NCI-H345 (cell line): ENCODE data around the gene TBC1D20.
A peak's percentile ranks its signal among the peaks of the same experiment; 100 is the strongest.

Source experiments
- DNase-seq: peaks from one replicate; lab custom pipeline; 2025; lab: John Stamatoyannopoulos, UW

Gene TBC1D20

DNA sequence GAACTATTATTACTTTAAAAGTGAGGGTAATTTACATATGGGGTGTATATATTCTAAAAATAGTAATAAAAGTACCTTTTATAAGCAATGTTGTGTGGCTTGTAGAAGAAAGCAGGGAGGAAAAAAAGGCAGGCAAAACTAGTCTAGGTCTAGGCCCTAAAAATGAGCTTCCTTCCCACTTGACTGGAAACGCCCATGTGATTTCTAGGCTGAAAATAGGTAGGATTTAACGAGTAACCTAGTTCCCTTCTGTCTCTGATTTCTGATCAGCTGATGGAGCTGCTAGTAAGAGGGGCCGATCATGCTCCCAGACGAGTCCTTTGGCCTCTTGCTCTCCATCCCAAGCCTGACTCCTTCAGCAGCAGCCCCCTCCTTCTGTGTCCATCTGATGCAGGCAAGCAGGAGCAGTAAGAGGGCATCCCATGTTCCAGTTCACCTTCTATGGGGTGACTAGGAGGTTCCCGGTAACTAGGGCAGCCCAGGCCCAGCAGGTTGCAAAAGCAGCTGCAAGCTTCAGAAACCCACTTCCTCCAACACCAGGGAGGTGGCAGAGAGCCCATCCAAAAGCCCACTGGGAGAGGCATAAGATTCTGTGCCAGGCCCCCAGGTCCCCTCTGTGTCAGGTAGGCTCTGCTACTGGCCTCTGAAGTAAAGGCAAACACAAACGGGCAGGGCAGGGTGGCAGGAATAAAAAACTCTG lies 24.4 kb downstream of the TBC1D20 start:
- DNase-seq, result no peak

DNA sequence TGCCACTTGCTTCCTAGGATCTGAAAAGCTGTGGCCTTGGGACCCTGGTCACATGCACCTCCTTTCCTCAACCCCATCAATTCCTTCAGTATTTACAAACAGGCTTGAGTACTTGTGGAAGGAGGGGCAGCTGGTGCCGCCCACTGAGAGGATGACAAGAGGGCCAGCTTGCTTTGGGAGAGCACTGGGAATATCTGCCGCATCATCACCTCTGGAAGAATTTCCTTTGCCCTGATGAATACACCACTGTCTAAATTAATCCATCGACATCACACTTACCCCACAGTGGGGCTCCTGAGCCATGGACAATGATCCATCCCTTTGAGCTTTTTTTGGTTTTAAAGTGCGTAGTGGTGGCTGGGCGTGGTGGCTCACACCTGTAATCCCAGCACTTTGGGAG lies 25.9 kb downstream of the TBC1D20 start:
- no peak for DNase-seq

DNA sequence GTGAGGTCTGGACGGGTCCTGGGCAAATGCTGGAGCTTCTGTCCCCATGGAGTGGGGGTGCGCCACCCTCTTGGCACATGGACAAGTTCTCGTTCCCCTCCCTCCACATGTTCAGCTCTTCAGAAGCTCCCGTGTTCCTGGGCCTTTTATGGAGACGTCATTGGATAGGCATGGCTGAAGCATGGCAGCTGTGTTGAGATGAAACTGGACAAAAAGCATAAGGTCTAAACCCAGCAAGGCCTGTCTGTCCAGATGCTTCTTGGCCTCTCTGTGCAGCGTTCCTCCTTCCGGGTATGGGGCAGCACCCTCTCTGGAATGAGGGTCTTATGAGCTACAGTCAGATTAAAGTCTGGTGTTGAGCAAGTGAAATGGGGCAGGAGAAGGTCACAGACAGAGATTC lies 26.8 kb downstream of the TBC1D20 start:
- DNase-seq, result no peak

DNA sequence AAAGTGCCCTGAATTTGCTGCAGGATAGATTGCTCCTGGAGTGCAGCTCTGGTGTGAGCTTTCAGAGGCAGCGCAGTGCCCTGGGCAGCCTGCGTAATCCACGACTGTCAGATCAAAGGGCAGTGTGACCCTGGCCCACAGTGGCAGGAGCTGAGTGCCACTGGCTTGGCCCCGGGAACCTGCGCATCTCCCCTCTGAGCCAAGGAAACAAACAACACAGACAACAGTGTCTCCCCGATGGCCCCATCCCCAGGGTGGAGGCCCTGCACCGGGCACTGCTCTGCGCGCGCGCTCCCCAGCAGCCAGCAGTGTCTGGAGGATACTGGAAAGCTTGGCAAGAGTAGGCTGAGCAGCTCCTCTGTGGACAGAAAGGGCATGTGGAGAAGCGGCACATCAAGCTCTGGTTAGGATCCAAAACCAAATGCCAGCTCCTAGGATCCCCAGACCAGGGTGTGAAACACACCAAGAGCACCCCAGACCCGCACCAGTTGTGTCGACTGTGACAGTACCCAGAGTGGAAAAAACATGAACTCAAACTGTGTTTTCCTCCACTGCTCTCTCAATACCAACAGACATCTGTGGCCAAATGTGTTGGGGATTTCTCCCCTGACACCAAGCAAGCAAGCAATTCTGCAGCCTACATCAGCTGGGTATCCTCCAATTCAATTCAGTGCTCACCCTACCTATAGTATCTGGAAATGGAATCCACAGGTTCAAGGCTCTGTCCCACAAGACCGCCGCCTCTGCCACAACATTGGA lies 27.5 kb downstream of the TBC1D20 start:
- DNase-seq, result no peak

DNA sequence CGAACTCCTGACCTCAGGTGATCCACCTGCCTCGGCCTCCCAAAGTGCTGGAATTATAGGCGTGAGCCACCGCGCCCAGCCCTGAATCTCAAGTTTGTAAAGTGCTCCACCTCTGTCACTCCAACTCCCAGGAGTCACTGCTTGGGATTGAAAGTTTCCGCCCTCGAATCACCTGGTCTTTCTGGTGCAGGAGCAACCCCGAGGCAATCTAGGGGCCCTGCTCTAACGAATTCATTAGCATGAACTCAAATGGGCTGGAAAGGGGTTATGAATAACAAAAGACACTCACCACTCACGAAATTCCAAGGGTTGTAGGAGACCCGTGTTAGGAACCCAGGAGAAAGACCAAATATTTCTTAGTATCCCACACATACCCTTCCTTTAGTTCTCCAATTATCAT lies 28.1 kb downstream of the TBC1D20 start:
- DNase-seq, result no peak

DNA sequence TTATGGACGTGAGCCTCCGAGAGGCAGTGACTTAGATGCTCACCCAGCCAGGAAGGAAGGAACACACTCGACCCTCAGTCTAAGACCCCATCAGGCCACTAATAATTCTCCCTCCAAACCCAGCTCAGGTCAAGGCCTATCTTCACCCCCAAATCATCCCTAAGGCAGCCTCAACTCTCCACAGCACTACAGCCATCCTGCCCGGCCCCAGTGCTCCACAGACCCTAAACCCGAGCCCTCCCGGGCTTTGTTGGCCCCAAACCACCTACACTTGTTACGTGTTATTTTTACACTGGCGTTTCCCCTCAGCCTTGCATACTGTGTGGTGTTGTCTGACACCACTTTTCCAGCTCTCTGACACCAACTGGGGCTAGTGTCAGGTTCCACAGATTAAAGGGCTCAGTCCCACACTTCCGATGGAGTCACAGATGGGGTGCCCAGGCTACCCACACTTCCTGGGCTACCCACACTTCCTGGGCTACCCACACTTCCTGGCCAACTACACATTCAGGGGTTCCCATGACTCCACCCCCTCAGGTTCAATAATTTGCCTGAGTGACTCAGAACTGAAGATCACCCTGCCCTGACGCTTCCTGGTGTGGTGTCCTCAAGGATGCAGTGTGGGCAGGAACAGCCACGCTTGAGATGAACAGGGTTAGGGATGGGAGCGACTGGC lies 28.9 kb downstream of the TBC1D20 start:
- DNase-seq, result no peak

DNA sequence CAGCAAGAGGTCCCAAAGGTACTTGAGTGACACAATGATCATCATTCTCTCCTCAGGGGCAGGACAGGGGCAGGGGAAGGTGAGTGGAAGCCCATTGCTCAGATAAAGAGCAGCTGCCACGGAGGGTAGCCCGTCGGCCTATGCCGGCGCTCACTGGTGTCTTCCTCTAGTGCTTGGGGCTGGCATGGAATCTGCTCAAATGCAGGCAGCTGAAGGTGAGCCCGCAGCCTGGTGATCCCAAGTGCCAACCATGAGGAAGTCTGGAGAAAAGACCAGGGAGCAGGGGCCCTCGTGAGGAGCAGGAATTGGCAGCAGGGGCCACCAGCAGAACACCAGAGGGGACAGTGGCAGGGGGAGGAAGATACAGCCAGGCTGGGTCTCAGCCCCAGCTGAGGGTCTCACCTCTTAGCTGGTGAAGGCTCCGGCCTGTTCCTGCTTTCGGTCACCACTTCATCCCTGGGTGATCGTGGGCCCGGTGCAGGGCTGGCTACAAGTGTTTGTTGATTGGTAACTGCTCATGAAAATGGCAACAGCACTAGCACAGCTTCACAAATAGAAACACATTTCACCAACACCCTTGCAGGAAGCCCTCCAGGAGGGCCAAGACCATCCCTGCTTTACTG lies 29.5 kb downstream of the TBC1D20 start:
- no peak for DNase-seq

DNA sequence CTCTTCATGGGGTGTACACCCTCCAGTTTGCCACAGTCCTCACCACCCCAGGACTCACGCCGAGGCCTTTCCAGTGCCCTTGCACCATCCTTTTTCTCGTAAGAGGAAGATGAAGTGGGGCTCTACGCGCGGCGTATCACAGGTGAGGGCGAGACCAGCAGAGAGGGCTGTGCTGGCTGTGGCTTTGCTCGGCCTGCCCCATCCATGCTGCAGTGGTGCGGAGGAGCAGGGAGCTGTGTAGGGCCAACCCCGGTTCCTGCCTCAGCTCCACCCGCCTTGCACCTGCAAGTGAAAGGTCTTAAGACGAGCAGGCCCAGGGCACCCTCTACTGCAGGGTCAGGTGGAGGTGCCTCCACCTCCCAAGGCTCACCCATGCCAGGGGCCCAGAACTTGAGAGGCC lies 30.1 kb downstream of the TBC1D20 start:
- DNase-seq, result no peak

DNA sequence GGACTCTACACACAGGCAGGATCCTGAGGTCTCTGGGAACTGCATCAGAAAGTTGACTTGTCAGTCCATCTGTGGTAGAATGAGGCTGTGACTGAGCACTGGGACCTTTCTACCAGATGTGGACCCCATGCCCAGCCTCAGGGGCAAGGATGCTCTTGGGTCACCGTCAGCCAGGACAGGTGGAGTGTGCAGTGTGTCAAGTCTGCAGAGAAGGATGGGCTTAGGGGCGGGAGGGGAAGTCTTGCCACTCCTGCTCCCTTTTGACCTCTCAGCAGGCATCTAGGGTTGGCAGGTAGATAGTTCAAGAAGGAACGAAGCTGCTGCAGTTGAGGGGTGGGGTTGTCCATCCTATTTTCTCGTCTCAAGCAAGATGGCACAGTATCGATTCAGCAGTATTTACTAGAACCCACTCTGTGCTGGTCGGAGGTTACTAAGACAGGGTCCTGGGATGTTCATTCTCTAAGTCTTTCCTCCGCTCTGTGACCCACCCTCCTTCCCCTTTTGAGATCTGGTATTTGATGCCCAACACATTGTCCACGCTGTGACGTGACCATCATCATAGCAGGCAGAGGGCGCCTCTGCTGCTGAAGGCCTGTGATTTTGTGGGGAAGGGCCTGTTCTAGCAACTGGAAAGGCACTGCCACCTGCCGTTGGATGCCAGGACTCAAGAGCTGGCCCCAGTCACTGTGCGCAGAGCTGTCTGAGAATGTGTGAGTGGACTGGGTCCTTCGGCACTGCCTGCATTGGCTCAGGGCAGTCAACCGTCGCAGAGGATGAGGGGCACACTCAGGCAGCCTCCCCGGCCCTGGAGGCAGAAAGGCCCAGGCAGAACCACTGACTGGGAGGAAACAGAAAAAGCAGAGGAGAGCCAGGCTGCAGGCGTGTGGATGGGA lies 31.1 kb downstream of the TBC1D20 start:
- peak; percentile 70 for DNase-seq

DNA sequence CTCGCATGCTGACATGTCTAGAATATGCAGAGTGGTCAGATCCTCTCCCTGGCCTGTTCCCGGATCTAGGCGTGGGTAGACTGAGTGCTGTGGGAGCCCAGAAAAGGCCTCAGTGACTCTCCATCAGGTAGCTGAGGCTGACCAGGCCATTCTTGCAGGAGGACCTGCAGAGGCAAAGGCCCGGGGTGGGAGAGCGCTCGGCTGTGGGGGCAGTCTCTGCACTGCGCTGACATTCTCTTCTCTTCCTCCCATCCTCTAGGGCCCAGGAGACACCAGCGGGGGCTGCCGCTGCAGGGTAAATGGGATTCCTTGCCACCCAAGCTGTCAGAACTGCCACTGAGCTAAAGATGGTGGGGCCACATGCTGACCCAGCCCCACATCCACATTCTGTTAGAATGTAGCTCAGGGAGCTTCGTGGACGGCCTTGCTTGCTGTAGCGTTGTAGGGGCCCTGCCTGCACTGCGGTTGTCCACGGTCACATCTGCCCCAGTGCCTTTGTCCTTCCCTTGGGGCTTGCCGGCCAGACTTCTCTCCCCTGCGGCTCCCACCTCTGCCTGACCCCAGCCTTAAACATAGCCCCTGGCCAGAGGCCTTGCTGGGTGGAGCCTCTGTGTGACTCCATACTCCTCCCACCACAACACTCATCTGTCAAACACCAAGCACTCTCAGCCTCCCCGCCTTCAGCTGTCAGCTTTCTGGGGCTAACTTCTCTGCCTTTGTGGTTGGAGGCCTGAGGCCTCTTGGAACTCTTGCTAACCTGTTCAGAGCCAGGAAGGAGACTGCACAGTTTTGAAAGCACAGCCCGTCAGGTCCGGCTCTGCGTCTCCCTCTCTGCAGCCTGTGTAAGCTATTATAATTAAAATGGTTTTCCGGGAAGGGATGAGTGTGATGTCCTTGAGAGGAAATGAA lies 32.0 kb downstream of the TBC1D20 start:
- no peak for DNase-seq

DNA sequence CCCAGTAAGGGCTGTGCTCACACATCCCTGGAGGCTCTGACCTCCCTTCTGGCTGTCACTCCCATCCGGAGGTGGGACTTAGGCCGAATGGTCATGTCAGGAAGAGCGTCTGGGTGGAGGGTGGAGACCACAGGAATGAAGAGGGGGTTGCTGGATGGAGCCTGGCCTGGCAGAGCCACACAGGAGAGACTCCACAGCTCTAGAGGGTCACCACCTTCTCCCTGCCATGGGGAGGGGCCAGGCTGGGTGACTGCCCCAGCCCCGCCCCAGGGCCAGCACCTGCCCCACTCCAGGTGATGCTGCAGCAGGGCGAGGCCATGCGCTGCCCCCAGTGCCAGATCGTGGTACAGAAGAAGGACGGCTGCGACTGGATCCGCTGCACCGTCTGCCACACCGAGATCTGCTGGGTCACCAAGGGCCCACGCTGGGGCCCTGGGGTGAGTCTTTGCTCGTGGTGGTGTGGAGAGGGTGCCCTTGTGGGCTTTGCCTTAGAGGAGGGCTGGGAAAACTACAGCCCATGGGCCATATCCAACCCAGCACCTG lies 33.6 kb downstream of the TBC1D20 start:
- DNase-seq, result peak; percentile 12

DNA sequence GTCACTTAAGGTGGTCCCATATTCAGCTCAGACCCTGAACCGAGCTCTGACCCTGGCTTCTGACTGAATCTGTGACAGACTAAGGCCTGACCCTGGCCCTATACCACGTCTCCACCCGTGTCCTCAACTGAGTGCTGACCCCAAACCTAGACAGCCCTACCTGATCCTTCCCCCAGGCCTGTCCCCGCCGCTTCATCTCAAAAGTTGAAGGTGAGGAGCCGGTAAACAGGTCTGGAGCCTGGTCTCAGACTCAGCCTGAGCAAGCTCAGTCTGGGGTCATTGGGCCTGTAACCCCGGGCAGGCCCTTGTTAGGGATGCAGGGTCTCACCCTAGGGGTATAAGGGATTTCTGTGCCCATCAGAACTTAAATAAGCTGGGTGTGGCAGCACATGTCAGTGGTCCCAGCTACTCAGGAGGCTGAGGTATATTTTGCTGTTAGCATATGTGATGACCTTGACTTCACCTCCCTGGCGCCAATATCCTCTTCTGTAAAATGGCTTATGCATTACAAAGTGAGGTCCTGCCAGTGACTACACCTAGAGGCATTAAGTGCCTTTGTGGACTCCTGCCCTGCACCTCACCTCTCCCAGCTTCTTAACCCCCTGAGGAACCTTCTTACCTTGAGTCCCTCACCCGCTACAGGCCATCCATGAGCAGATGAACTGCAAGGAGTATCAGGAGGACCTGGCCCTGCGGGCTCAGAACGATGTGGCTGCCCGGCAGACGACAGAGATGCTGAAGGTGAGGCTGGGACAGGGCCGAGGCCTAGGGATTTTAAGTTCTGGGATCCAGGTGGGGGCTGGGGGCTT lies 34.3 kb downstream of the TBC1D20 start:
- DNase-seq, result no peak

DNA sequence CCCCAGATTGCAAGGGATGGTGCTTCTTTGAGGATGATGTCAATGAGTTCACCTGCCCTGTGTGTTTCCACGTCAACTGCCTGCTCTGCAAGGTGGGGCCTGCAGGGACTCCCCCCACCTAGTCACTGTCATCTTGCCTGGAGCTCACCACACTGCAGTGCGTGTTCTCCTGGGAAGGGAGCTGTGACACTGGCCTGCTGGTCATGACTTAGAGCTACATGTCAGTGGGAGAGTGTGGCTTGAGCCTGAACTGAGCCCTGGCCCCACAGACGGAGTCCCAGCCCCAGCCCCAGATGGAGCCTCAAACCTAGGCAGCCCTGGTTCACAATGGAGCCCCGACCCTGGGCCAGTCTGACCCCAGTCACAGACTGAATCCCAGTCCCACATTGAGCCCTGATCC lies 34.9 kb downstream of the TBC1D20 start:
- DNase-seq, result no peak

DNA sequence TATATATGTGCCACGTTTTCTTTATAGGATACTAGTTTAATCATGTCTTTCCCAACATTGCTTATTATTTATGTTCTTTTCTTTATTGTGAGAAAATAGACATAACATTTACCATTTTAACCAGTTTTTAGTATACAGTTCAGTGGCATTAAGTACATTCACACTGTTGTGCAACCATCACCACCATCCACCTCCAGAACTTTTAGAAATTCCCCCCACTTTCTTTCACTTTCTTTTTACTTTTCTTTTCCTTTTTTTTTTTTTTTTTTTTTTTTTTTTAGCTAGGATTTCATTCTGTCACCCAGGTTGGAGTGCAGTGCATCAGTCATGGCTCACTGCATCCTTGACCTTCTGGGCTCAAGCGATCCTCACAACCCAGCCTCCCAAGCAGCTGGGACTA lies 35.8 kb downstream of the TBC1D20 start:
- DNase-seq, result no peak

DNA sequence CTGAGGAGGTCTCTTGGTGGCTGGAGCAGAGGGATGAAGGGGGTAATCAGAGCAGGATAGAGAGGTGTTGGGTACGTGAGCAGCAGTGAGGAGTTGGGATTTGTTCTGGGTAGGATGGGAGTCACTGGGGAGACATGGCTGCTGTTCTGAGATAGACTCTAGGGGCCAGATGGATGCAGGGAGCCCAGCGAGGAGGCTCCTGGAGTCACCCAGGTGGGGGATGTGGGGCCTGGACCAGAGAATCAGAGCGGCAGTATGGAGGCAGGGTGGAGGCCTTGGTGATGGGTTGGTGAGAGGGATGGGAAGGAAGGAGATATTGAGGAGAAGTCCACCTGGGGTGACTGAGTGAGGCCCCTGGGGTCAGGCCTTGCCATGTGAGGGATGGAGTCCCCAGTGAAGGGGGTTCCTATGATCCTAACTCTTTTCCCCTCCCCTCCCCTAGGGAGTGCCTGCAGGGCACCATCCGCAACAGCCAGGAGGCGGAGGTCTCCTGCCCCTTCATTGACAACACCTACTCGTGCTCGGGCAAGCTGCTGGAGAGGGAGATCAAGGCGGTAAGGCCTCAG lies 40.6 kb downstream of the TBC1D20 start:
- no peak for DNase-seq

DNA sequence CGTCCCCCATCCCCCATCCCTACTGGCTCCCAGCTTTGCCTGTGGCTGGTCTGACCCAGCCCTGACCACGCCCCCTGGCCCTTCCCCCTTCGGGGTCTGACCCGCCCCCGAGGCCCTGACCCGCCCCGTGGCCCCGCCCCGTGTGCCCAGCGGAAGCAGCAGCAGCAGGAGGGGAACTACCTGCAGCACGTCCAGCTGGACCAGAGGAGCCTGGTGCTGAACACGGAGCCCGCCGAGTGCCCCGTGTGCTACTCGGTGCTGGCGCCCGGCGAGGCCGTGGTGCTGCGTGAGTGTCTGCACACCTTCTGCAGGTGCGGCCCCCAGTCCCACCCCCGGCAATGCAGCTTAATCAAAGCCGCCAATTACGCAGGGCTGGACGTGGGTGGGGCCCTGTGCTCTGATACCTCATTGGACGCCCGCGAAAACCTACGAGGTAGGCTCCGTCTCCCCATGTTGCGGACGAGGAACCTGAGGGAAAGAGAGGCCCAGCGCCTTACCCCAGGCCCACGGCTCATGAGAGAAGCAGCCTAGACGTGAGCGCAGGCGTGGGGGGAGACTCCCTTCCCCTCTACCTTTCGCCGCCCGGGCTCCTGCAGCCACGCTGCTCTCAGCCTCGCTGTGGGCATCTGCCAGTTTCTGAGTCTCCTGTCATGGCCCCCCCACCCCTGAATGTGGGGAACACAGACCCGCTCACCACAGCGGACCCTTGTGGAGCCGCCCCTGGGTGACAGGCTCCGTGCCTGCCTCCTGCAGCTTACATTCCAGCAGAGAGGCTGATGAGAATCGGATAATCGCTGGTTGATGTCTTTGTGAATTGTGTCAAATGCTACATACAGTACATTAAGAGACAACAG lies 41.4 kb downstream of the TBC1D20 start:
- DNase-seq, result no peak

DNA sequence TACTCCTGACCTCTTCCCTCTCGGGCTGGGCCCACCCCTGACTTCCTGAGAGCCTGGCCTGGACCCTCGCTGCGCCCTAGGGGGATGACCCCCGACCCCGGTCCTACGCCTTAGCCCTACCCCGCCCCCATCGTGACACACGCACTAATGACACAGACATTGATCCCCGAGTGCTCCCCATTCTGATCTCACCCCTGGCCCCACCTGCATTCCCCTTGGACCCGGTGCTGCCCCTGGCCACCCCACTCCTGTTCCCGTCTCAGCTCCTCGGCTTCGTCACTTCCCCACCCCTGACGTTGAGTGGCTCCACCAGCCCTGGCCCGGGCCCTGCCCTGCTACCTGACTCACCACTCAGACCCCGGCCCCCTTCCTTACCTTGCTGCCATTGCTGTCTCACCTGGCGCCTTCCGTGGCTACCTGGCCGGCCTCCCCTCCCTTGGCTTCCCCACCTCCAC lies 42.1 kb downstream of the TBC1D20 start:
- no peak for DNase-seq

DNA sequence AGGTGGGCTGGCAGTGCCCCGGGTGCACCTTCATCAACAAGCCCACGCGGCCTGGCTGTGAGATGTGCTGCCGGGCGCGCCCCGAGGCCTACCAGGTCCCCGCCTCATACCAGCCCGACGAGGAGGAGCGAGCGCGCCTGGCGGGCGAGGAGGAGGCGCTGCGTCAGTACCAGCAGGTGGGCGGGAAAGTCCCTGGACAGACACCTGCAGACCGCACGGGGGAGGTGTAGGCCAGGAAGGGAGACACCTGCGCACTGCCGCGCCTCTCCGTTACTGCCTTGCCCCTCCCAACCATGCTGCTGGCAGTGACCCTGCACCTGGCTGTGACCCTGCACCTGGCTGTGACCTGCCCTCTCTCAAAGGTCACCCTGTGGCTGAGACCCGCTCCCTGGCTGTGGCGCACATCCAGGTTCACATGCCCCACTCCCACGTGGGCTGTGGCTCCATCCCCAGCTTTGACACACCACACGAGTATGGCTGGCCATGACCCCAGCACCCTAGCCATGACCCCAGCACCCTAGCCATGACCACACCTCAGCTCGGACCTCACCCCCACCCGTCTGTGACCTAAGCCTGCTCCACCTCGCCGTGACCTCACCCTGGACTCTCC lies 42.7 kb downstream of the TBC1D20 start:
- peak; percentile 24 for DNase-seq
